MCF 10A (cell line): Measurements from ENCODE around the gene SLC13A2. TPM values are rescaled to one million over a fixed set of nuclear protein-coding genes. Genes with fewer than 3 reads are reported as not detected.

ENCODE experiments used
- BruUV-seq: library from RNA; stranded (reverse); fragments of 400-500 nt; replicated peaks from 2 replicates; lab custom pipeline; 2021; lab: Mats Ljungman, UMichigan
- CTCF ChIA-PET: fragments of 300-600 bp; sonication (Branson Sonifier 250); formaldehyde crosslinking; extraction: SDS; loops from one replicate; lab custom pipeline; 2021; ENCODE audit warnings: antibody characterized with exemption, inconsistent platforms; lab: Yijun Ruan, JAX
- POLR2A ChIA-PET: fragments of 300-600, 350-650 bp; sonication (Branson Sonifier 250); formaldehyde crosslinking; extraction: SDS; loops from one replicate; lab custom pipeline; 2020; ENCODE audit warnings: antibody characterized with exemption, inconsistent platforms; lab: Yijun Ruan, JAX
- DNase-seq: peaks from one replicate; pipeline ENCODE4 v3.0.0-alpha.2; 2018; ENCODE audit not compliant: unreplicated experiment
- H3K27ac Mint-ChIP-seq: one replicate; pipeline ENCODE4 v1.8.0; 2022; ENCODE audit warnings: mild to moderate bottlenecking, low read depth, mixed read lengths; ENCODE audit not compliant: unreplicated experiment
- H3K27me3 Mint-ChIP-seq: one replicate; pipeline ENCODE4 v1.8.0; 2022; ENCODE audit warnings: mixed read lengths; ENCODE audit not compliant: insufficient read depth, unreplicated experiment
- H3K36me3 Mint-ChIP-seq: one replicate; pipeline ENCODE4 v1.8.0; 2022; ENCODE audit warnings: mild to moderate bottlenecking, moderate library complexity, mixed read lengths; ENCODE audit not compliant: insufficient read depth, unreplicated experiment
- H3K4me1 Mint-ChIP-seq: one replicate; pipeline ENCODE4 v1.8.0; 2022; ENCODE audit warnings: mixed read lengths; ENCODE audit not compliant: insufficient read depth, unreplicated experiment
- H3K4me3 Mint-ChIP-seq: one replicate; pipeline ENCODE4 v1.8.0; 2022; ENCODE audit warnings: mild to moderate bottlenecking, moderate library complexity, mixed read lengths; ENCODE audit not compliant: unreplicated experiment
- H3K9me3 Mint-ChIP-seq: one replicate; pipeline ENCODE4 v1.8.0; 2022; ENCODE audit warnings: mixed read lengths; ENCODE audit not compliant: unreplicated experiment
- intact Hi-C: fragments of 100-400 bp; cut with micrococcal nuclease; formaldehyde crosslinking; loops from 2 replicates; pipeline ENCODE4 v1.14.1; 2022
- total RNA-seq: library from RNA; stranded (reverse); gene quantifications from 2 replicates; pipeline ENCODE4 v1.2.3, GENCODE V29; 2022
- TF ChIP-seq, protein P1 (sequence below): fragments of 200-600 bp; IDR thresholded peaks from one replicate; pipeline ENCODE4 v1.8.0; 2022; ENCODE audit warnings: antibody characterized with exemption, mild to moderate bottlenecking; ENCODE audit not compliant: unreplicated experiment

SLC13A2 gene
- total RNA-seq, 1 experiment from 2014 or later: not detected

DNA sequence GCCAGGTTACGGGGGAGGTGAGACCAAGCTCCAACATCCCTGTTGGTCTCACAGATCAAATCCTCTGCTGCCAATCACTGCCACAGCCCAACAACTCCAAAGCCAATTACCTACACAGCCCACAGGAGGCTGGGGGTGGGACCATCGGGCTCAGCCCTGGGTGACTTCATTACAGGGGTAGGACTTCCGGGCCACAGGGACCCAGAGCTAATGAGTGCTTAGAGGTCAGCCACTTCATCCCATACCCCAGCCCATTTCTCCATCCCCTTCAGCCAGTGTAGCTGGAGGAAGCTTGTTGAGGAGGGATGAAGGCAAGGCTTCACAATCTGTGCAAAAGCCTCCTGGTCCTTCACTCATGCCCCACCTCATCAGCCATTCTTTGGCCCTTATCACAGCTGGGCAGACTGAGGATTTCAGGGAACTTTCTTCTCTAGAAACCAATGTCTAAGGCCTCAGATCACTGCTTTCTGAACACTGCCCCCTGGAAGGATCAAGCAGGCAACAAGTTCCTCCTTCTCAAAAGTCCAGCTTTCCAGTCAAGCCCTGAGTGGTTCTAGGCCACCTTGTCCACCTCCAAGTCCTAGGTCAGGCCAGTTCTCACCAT is 38.5 kb downstream of the SLC13A2 start:
- POLR2A ChIA-PET: interaction anchor here (0.7 kb wide), 1 partner anchor 23 kb away, joined by 3 read pairs; no protein-coding TSS in a partner anchor
- no TSS peak for BruUV-seq
- TF ChIP-seq, protein P1, sequence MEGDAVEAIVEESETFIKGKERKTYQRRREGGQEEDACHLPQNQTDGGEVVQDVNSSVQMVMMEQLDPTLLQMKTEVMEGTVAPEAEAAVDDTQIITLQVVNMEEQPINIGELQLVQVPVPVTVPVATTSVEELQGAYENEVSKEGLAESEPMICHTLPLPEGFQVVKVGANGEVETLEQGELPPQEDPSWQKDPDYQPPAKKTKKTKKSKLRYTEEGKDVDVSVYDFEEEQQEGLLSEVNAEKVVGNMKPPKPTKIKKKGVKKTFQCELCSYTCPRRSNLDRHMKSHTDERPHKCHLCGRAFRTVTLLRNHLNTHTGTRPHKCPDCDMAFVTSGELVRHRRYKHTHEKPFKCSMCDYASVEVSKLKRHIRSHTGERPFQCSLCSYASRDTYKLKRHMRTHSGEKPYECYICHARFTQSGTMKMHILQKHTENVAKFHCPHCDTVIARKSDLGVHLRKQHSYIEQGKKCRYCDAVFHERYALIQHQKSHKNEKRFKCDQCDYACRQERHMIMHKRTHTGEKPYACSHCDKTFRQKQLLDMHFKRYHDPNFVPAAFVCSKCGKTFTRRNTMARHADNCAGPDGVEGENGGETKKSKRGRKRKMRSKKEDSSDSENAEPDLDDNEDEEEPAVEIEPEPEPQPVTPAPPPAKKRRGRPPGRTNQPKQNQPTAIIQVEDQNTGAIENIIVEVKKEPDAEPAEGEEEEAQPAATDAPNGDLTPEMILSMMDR: no peak
- no peak overlapping the region for H3K4me3 Mint-ChIP-seq
- no peak for DNase-seq
- no peaks in the 10 kb centered on the region for H3K36me3 Mint-ChIP-seq
- H3K9me3 Mint-ChIP-seq: no peaks in the 10 kb centered on the region
- H3K4me1 Mint-ChIP-seq: peaks cover 12% of the 10 kb centered on the region
- intact Hi-C loops: no loop called here
- peaks cover 34% of the 10 kb centered on the region for H3K27me3 Mint-ChIP-seq
- CTCF ChIA-PET: interaction anchor here (0.7 to 1.1 kb wide), 4 partner anchors 11 to 39 kb away, joined by 3 to 5 read pairs (median 4); no protein-coding TSS in a partner anchor
- H3K27ac Mint-ChIP-seq: no peak overlapping the region

DNA sequence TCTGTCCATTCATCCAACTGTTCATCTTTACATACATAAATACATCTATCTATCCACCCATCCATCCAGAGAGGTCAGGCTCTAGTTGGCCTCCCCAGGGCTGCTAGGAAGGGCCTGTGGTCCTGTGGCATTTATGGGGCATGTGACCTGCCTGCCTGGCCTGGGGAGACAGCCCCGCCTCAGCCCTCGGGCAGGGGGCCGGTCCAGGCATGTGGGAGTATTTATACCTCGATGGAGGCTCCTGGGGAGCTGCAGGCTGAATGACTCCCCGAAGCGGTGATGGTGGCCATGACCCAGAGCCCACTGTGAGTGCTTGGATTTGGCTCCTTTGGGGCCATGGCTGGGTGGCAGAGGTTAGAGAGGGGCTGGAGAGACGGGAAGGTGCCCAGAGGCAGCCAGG is 40.0 kb downstream of the SLC13A2 start:
- TF ChIP-seq, protein P1: no peak
- no peak overlapping the region for H3K27ac Mint-ChIP-seq
- ChIA-PET POLR2A (interaction anchor here (0.7 kb wide), 1 partner anchor 117 kb away, joined by 3 read pairs; no protein-coding TSS in a partner anchor), CTCF (interaction anchor here (0.9 kb wide), 1 partner anchor 34 kb away, joined by 4 read pairs; no protein-coding TSS in a partner anchor)
- H3K9me3 Mint-ChIP-seq: no peaks in the 10 kb centered on the region
- H3K4me3 Mint-ChIP-seq: no peak overlapping the region
- DNase-seq: no peak
- H3K36me3 Mint-ChIP-seq: no peaks in the 10 kb centered on the region
- no TSS peak for BruUV-seq
- H3K4me1 Mint-ChIP-seq: peaks cover 2% of the 10 kb centered on the region
- peaks cover 34% of the 10 kb centered on the region for H3K27me3 Mint-ChIP-seq
- intact Hi-C loops: no loop called here

DNA sequence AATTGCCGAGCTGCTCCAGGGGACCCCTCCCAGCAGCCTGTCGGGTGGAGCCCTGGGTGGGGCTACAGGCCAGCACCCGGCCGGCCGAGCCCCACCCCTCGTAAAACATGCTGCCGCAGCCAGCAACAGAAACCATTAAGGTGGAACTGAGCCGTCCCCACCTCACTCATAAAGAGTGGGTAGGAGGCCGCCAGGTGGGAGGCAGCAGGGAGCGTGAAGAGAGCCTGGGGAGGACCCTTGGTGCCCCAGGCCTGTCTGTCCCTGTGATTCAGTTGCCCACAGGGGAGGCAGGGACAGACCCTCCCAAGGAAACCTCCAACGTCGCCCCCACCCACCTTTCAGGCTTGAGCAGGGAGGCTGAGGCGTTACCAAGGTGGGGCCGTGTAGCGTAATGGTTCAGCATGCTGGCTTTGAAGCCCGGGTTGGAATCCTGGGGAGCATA is 41.1 kb downstream of the SLC13A2 start:
- DNase-seq: no peak
- Mint-ChIP-seq H3K9me3 (no peaks in the 10 kb centered on the region), H3K4me3 (no peak overlapping the region), H3K36me3 (peaks cover 4% of the 10 kb centered on the region), H3K27ac (no peak overlapping the region), H3K27me3 (peaks cover 31% of the 10 kb centered on the region), H3K4me1 (no peaks in the 10 kb centered on the region)
- TF ChIP-seq, protein P1: no peak
- ChIA-PET POLR2A (no interaction called here), CTCF (interaction anchor here (1.0 to 1.3 kb wide), 2 partner anchors 18 to 26 kb away, joined by 3 read pairs; no protein-coding TSS in a partner anchor)
- intact Hi-C loops: no loop called here
- no TSS peak for BruUV-seq

DNA sequence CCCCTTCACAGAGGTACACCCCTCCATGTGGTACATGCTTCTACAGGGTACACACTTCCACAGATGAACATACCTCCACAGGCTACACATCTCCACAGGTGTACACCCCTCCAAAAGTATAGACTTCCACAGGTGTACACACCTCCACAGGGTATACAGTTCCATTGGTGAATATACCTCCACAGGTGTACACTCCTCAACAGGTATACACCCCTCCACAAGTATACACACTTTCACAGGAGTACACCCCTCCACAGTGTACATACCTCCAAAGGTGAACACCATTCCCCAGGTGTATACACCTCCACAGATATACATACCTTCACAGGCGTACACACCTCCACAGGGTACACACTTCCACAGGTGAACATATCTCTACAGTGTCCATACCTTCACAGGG is 42.1 kb downstream of the SLC13A2 start:
- CTCF ChIA-PET: no interaction called here
- Mint-ChIP-seq H3K9me3 (no peaks in the 10 kb centered on the region), H3K4me1 (no peaks in the 10 kb centered on the region), H3K4me3 (no peak overlapping the region), H3K27me3 (peaks cover 22% of the 10 kb centered on the region), H3K36me3 (peaks cover 4% of the 10 kb centered on the region), H3K27ac (no peak overlapping the region)
- TF ChIP-seq, protein P1: no peak
- POLR2A ChIA-PET: no interaction called here
- intact Hi-C loops: no loop called here
- no peak for DNase-seq
- BruUV-seq: no TSS peak
